Duodenal mucosa (tissue), 2 donors: ENCODE measurements around the gene C2CD5.

Experiments used
- H3K27ac ChIP-seq: one replicate; pipeline ENCODE4 v1.7.0; 2013; ENCODE audit warnings: low read depth, low read length
- H3K27me3 ChIP-seq, 2 donors: one replicate each; pipeline ENCODE4 v1.7.0; 2013; ENCODE audit warnings: low read length in 2 of 2, control low read depth in 1 of 2; ENCODE audit not compliant: insufficient read depth in 2 of 2, control insufficient read depth in 1 of 2
- H3K36me3 ChIP-seq, 2 donors: one replicate each; pipeline ENCODE4 v1.7.0; 2013; ENCODE audit warnings: low read length in 2 of 2, control low read depth in 1 of 2; ENCODE audit not compliant: insufficient read depth in 2 of 2, control insufficient read depth in 1 of 2
- H3K4me1 ChIP-seq, 2 donors: one replicate each; pipeline ENCODE4 v1.7.0; 2013; ENCODE audit warnings: low read length in 2 of 2, control low read depth in 1 of 2; ENCODE audit not compliant: insufficient read depth in 2 of 2, control insufficient read depth in 1 of 2
- H3K4me3 ChIP-seq, 2 donors: one replicate each; pipeline ENCODE4 v1.7.0; 2013; ENCODE audit warnings: low read length in 2 of 2, low read depth in 1 of 2
- H3K9ac ChIP-seq, 2 donors: one replicate each; pipeline ENCODE4 v1.7.0; 2013; ENCODE audit warnings: low read length in 2 of 2, low read depth in 1 of 2
- H3K9me3 ChIP-seq, 2 donors: one replicate each; pipeline ENCODE4 v1.7.0; 2013; ENCODE audit warnings: low read length in 2 of 2, control low read depth in 1 of 2; ENCODE audit not compliant: control insufficient read depth in 1 of 2

Gene C2CD5

GRCh38 chr12:22408610-22409376, 135.5 kb downstream of the C2CD5 start:
- Histone ChIP-seq H3K27ac (no peak overlapping the region), H3K36me3 (no peaks in the 10 kb centered on the region), H3K9me3 (no peaks in the 10 kb centered on the region), H3K27me3 (no peaks in the 10 kb centered on the region), H3K9ac (no peak overlapping the region), H3K4me1 (no peaks in the 10 kb centered on the region), H3K4me3 (no peak overlapping the region)

GRCh38 chr12:22407397-22407796, 136.9 kb downstream of the C2CD5 start:
- no peaks in the 10 kb centered on the region for H3K27me3 ChIP-seq
- no peak overlapping the region for H3K27ac ChIP-seq
- H3K4me1 ChIP-seq = no peaks in the 10 kb centered on the region
- no peaks in the 10 kb centered on the region for H3K36me3 ChIP-seq
- no peak overlapping the region for H3K4me3 ChIP-seq
- no peaks in the 10 kb centered on the region for H3K9me3 ChIP-seq
- H3K9ac ChIP-seq = no peak overlapping the region

- Histone ChIP-seq H3K27me3 (no peaks in the 10 kb centered on the region), H3K4me3 (no peak overlapping the region), H3K9me3 (no peaks in the 10 kb centered on the region), H3K36me3 (no peaks in the 10 kb centered on the region), H3K27ac (no peak overlapping the region), H3K9ac (no peak overlapping the region), H3K4me1 (no peaks in the 10 kb centered on the region)
Measured at GRCh38 chr12:22406627-22407026, 137.7 kb downstream of the C2CD5 start.

GRCh38 chr12:22399464-22400180, 144.7 kb downstream of the C2CD5 start:
- no peaks in the 10 kb centered on the region for H3K9me3 ChIP-seq

More at GRCh38 chr12:22399464-22400180, 144.7 kb downstream of the C2CD5 start:
- no peak overlapping the region for H3K9ac ChIP-seq
- H3K4me3 ChIP-seq = no peak overlapping the region
- no peaks in the 10 kb centered on the region for H3K27me3 ChIP-seq
- no peaks in the 10 kb centered on the region for H3K4me1 ChIP-seq
- H3K36me3 ChIP-seq = no peaks in the 10 kb centered on the region
- H3K27ac ChIP-seq = no peak overlapping the region
